A549 (cell line): Measurements from ENCODE around the gene LAIR1. TPM values are rescaled to one million over a fixed set of nuclear protein-coding genes. Genes with fewer than 3 reads are reported as not detected.

Source experiments
- ATAC-seq, 2 experiments: fragments of 200-7000 bp in 1 of 2; fragments of >200 bp in 1 of 2; cut with Nextera tagmentation in 1 of 2; cut with Tn5 transposase in 1 of 2; 3 replicates each; pipeline versions ENCODE4 v1.8.0 to v1.9.1; 2018 to 2020; ENCODE audit warnings: mild to moderate bottlenecking in 1 of 2, moderate library complexity in 1 of 2
- CTCF ChIA-PET: fragments of 300-600 bp; sonication (Branson Sonifier 250); formaldehyde crosslinking; extraction: SDS; loops from one replicate; lab custom pipeline; 2021; ENCODE audit warnings: antibody characterized with exemption, inconsistent platforms; lab: Yijun Ruan, JAX
- POLR2A ChIA-PET: fragments of 350-600 bp; formaldehyde crosslinking; extraction: SDS; loops from one replicate; lab custom pipeline; 2021; ENCODE audit warnings: antibody characterized with exemption, inconsistent platforms; lab: Yijun Ruan, JAX
- DNase-seq, 2 experiments: peaks; one replicate each; pipeline versions ENCODE4 v3.0.0 to v3.0.0-alpha.2; 2011 to 2016; ENCODE audit warnings: low read depth in 1 of 2, low spot score in 1 of 2
- FAIRE-seq: peaks from 2 replicates; lab custom pipeline; 2011; peaks lifted over from hg19 to GRCh38; lab: Jason Lieb, UNC
- H3K27ac ChIP-seq, 2 experiments: fragments of >200 bp; sonication (Bioruptor Twin); formaldehyde crosslinking; 3 replicates each; pipeline ENCODE4 v1.5.1; 2016 to 2017
- H3K4me1 ChIP-seq: fragments of >200 bp; sonication (Bioruptor Twin); formaldehyde crosslinking; 3 replicates; pipeline ENCODE4 v1.6.1; 2016
- H3K4me2 ChIP-seq: fragments of >200 bp; sonication (Bioruptor Twin); formaldehyde crosslinking; 3 replicates; pipeline ENCODE4 v1.6.1; 2016
- H3K4me3 ChIP-seq: fragments of >200 bp; sonication (Bioruptor Twin); formaldehyde crosslinking; 3 replicates; pipeline ENCODE4 v1.5.1; 2016
- H3K9me3 ChIP-seq: fragments of >200 bp; sonication (Bioruptor Twin); formaldehyde crosslinking; 3 replicates; pipeline ENCODE4 v1.6.1; 2016
- CEBPB ChIP-seq, 2 experiments: fragments of >200 bp in 1 of 2; sonication (Bioruptor Twin) in 1 of 2; formaldehyde crosslinking in 1 of 2; IDR thresholded peaks; 2 replicates each; pipeline ENCODE4 v1.6.1; 2012 to 2016
- EHMT2 ChIP-seq: fragments of 200-600 bp; sonication (generic); IDR thresholded peaks from 2 replicates; pipeline ENCODE4 v1.6.1; 2016; ENCODE audit warnings: antibody characterized with exemption, low read depth, mild to moderate bottlenecking, moderate library complexity
- EP300 ChIP-seq, 2 experiments: fragments of >200 bp; sonication (Bioruptor Twin); formaldehyde crosslinking; IDR thresholded peaks; 2 replicates in 1 of 2; 3 replicates in 1 of 2; pipeline ENCODE4 v1.6.1; 2016 to 2017
- FOXS1 ChIP-seq: fragments of 250-450 bp; sonication (Bioruptor Pico); IDR thresholded peaks from 2 replicates; pipeline ENCODE4 v1.5.0; 2020; ENCODE audit warnings: mild to moderate bottlenecking, moderate library complexity
- HEYL ChIP-seq: fragments of 250-450 bp; sonication (Bioruptor Pico); IDR thresholded peaks from 2 replicates; pipeline ENCODE4 v1.8.0; 2021; ENCODE audit warnings: mild to moderate bottlenecking, moderate library complexity
- HOXB5 ChIP-seq: fragments of 250-450 bp; sonication (Bioruptor Pico); IDR thresholded peaks from 2 replicates; pipeline ENCODE4 v1.5.0; 2020; ENCODE audit warnings: mild to moderate bottlenecking, moderate library complexity
- JUNB ChIP-seq: fragments of >200 bp; sonication (Bioruptor Twin); formaldehyde crosslinking; IDR thresholded peaks from 2 replicates; pipeline ENCODE4 v1.6.1; 2016
- MAZ ChIP-seq: fragments of 150-350 bp; IDR thresholded peaks from 2 replicates; pipeline ENCODE4 v1.6.1; 2014; ENCODE audit warnings: antibody characterized with exemption, low read depth, low read length, borderline replicate concordance
- NPAS2 ChIP-seq: fragments of 250-450 bp; sonication (Bioruptor Pico); IDR thresholded peaks from 2 replicates; pipeline ENCODE4 v1.8.0; 2022; ENCODE audit warnings: mild to moderate bottlenecking, moderate library complexity, borderline replicate concordance
- NR3C1 ChIP-seq: fragments of >200 bp; sonication (Bioruptor Twin); formaldehyde crosslinking; IDR thresholded peaks from 3 replicates; pipeline ENCODE4 v1.6.1; 2017
- PHF8 ChIP-seq: fragments of 200-600 bp; sonication (generic); IDR thresholded peaks from 2 replicates; pipeline ENCODE4 v1.6.1; 2016; ENCODE audit warnings: low read depth, mild to moderate bottlenecking, antibody characterized with exemption, moderate library complexity, borderline replicate concordance
- POLR2AphosphoS2 ChIP-seq: conservative IDR thresholded peaks from 2 replicates; pipeline ENCODE4 v1.6.1; 2012; ENCODE audit warnings: low read length, improper control_type of control experiment, inconsistent platforms
- RNF2 ChIP-seq: fragments of 200-600 bp; sonication (generic); IDR thresholded peaks from 2 replicates; pipeline ENCODE4 v1.6.1; 2016; ENCODE audit warnings: low read depth, mild to moderate bottlenecking, antibody characterized with exemption, moderate library complexity, borderline replicate concordance
- SREBF2 ChIP-seq: fragments of 450-650 bp; IDR thresholded peaks from 2 replicates; pipeline ENCODE4 v1.6.1; 2014; ENCODE audit warnings: mild to moderate bottlenecking, moderate library complexity
- TFCP2L1 ChIP-seq: fragments of 250-450 bp; sonication (Bioruptor Pico); IDR thresholded peaks from 2 replicates; pipeline ENCODE4 v1.5.0; 2021; ENCODE audit warnings: mild to moderate bottlenecking
- ZFP36 ChIP-seq: fragments of 450-650 bp; IDR thresholded peaks from 2 replicates; pipeline ENCODE4 v1.6.1; 2014; ENCODE audit warnings: borderline replicate concordance; ENCODE audit not compliant: partially characterized antibody
- WGBS: methylation state at CpG from one replicate; pipeline ENCODE4 v1.1.6; 2017; ENCODE audit errors: missing lambda C conversion rate; 5-methylcytosine and 5-hydroxymethylcytosine counted together
- polyA plus RNA-seq, 4 experiments: library from polyadenylated mRNA; depleted of rRNA in 3 of 4; stranded (reverse); fragments of >200 nt; fragmentation: RNase III in 1 of 4; extraction: RNeasy Plus Mini Kit Qiagen cat#74134 plus additional on column Dnase treatment in 1 of 4; gene quantifications; 2 replicates in 3 of 4; 3 replicates in 1 of 4; pipeline ENCODE4 v1.2.3, GENCODE V29; 2011 to 2017
- TF ChIP-seq, protein P1 (sequence below): fragments of >200 bp; sonication (Bioruptor Twin); formaldehyde crosslinking; IDR thresholded peaks from 2 replicates; pipeline ENCODE4 v1.6.1; 2016
- TF ChIP-seq, protein P2 (sequence below): IDR thresholded peaks from 2 replicates; pipeline ENCODE4 v1.6.1; 2012
- TF ChIP-seq, protein P3 (sequence below): fragments of 150-350 bp; IDR thresholded peaks from 2 replicates; pipeline ENCODE4 v1.6.1; 2014; ENCODE audit warnings: low read depth, mild to moderate bottlenecking, low read length
- TF ChIP-seq, protein P4 (sequence below): IDR thresholded peaks from 2 replicates; pipeline ENCODE4 v1.6.1; 2012
- TF ChIP-seq, protein P5 (sequence below): fragments of 450-650 bp; IDR thresholded peaks from 2 replicates; pipeline ENCODE4 v1.6.1; 2014; ENCODE audit warnings: antibody characterized with exemption
- TF ChIP-seq, protein P6 (sequence below): fragments of 250-450 bp; sonication (Bioruptor Pico); IDR thresholded peaks from 2 replicates; pipeline ENCODE4 v1.5.0; 2020; ENCODE audit warnings: low read depth, mild to moderate bottlenecking, moderate library complexity

LAIR1 gene
- polyA plus RNA-seq, 2 of the 4 experiments (the other 2 are of a cell fraction) = not detected

DNA sequence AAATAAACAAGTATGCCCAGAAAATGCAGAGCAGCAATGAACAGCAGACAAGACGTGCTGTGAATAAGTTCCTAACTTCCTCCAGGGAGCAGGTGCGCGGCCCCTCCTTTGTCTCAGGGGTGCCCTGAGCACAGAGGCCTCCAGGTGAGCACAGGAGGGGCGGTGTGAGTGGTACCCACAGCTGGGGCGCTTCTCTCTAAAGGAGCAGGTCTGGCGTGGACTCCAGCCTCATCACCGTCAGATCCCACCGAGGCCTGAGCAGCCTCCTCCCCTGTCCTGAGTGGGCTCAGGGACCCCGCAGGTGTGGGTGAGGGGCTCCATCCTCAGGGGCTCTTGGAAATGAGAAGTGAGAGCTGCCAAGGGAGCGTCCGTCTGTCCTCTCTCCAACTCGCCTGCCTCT, 54.9 kb downstream of the LAIR1 start:
- Histone ChIP-seq H3K9me3 (no peaks in the 10 kb centered on the region), H3K4me3 (no peak overlapping the region), H3K4me1 (no peaks in the 10 kb centered on the region), H3K27ac (no peak overlapping the region), H3K4me2 (no peak overlapping the region)
- TF ChIP-seq JUNB = no peak
- no peak for TF ChIP-seq SREBF2
- TF ChIP-seq CEBPB (IDR thresholded peaks at IDR 0.05) = no peak
- TF ChIP-seq, protein P1, sequence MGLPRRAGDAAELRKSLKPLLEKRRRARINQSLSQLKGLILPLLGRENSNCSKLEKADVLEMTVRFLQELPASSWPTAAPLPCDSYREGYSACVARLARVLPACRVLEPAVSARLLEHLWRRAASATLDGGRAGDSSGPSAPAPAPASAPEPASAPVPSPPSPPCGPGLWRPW = no peak
- TF ChIP-seq HEYL (CRISPR knock-in tag) = no peak
- TF ChIP-seq ZFP36 = no peak
- TF ChIP-seq FOXS1 (CRISPR knock-in tag) = no peak
- TF ChIP-seq TFCP2L1 (CRISPR knock-in tag) = no peak
- no peak for TF ChIP-seq POLR2AphosphoS2
- POLR2A ChIA-PET = no interaction called here
- WGBS = 23% methylated on average over 12 of the region's 12 CpGs
- CTCF ChIA-PET = interaction anchor here (1.6 to 2.0 kb wide), 3 partner anchors 15 to 81 kb away, joined by 4 to 8 read pairs (median 5); no protein-coding TSS in a partner anchor
- no peak for ATAC-seq
- DNase-seq = no peak
- no peak for FAIRE-seq

DNA sequence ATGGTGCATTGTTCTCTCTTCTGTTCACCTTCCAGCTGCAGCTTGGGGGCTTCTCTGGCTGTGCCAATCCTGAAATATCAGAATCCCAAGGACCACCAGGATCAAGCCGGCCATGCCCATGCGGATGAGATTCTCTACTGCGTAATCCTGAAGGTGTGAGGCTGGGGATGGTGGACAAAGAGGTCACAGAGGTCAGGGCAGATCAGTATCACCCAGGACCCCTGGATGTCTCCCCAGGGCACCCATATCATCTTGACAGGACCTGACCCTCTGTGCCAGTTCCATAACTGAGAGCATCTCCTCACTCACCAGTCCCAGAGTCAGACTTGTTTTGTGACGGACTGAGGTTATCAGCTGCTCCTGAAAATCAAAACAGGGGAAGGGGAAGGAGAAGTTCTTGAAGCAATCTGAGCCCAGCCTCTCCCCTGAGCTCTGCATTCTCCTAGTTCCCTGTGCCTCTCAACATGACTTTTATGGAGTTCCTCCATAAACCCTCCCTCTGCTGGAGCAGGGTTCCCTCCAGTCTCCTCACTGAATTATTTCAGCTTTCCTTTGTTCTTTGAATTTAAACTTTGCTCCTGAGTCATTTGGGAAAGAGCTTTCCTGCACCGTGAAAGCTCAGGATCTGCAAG, 57.2 kb downstream of the LAIR1 start:
- DNase-seq (no peak), ATAC-seq (no peak), FAIRE-seq (no peak)
- no peaks in the 10 kb centered on the region for H3K9me3 ChIP-seq
- H3K4me2 ChIP-seq = no peak overlapping the region
- POLR2A ChIA-PET = no interaction called here
- TF ChIP-seq MAZ (no peak), RNF2 (no peak), PHF8 (no peak)
- TF ChIP-seq, protein P2, sequence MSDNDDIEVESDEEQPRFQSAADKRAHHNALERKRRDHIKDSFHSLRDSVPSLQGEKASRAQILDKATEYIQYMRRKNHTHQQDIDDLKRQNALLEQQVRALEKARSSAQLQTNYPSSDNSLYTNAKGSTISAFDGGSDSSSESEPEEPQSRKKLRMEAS = no peak
- H3K4me1 ChIP-seq = no peaks in the 10 kb centered on the region
- CTCF ChIA-PET = interaction anchor here (1.2 to 1.4 kb wide), 3 partner anchors 10 to 83 kb away, joined by 4 to 7 read pairs (median 5); no protein-coding TSS in a partner anchor
- H3K4me3 ChIP-seq = no peak overlapping the region
- H3K27ac ChIP-seq = no peak overlapping the region
- WGBS = 35% methylated on average over 5 of the region's 5 CpGs

DNA sequence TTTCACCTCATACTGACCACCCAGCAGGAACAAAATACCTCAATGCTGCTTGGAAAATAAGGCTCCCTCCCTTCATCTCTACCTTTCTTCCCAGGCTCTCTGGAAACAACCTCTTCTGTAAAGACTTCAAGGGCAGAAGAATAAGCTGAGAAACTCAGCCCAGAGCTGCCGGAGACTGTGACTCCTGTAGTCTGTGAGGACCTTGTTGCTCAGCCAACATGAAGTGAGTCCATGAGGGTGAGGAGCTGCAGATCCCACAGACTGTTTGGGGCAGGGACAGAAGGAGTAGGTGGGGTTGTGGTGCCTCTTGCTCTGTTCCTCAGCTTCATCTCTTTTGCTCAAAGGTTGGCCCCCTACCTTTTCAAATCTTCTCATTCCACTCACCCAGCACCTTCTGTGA, 59.6 kb downstream of the LAIR1 start:
- no peak overlapping the region for H3K4me2 ChIP-seq
- no peaks in the 10 kb centered on the region for H3K4me1 ChIP-seq
- whole genome bisulfite sequencing = 0% methylated on average over 1 of the region's 1 CpG
- H3K27ac ChIP-seq = no peak overlapping the region
- DNase-seq (no peak), ATAC-seq (no peak), FAIRE-seq (no peak)
- CTCF ChIA-PET = interaction anchor here (1.7 kb wide), 1 partner anchor 86 kb away, joined by 5 read pairs; no protein-coding TSS in a partner anchor
- no peak for TF ChIP-seq HOXB5 (CRISPR knock-in tag)
- TF ChIP-seq EP300 (IDR thresholded peaks at IDR 0.05) = no peak
- TF ChIP-seq, protein P3, sequence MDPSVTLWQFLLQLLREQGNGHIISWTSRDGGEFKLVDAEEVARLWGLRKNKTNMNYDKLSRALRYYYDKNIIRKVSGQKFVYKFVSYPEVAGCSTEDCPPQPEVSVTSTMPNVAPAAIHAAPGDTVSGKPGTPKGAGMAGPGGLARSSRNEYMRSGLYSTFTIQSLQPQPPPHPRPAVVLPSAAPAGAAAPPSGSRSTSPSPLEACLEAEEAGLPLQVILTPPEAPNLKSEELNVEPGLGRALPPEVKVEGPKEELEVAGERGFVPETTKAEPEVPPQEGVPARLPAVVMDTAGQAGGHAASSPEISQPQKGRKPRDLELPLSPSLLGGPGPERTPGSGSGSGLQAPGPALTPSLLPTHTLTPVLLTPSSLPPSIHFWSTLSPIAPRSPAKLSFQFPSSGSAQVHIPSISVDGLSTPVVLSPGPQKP = no peak
- no peak for TF ChIP-seq PHF8
- TF ChIP-seq EHMT2 = no peak
- TF ChIP-seq, protein P4, sequence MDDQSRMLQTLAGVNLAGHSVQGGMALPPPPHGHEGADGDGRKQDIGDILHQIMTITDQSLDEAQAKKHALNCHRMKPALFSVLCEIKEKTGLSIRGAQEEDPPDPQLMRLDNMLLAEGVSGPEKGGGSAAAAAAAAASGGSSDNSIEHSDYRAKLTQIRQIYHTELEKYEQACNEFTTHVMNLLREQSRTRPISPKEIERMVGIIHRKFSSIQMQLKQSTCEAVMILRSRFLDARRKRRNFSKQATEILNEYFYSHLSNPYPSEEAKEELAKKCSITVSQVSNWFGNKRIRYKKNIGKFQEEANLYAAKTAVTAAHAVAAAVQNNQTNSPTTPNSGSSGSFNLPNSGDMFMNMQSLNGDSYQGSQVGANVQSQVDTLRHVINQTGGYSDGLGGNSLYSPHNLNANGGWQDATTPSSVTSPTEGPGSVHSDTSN = no peak
- no peak for TF ChIP-seq FOXS1 (CRISPR knock-in tag)
- TF ChIP-seq NPAS2 = no peak
- TF ChIP-seq, protein P5, sequence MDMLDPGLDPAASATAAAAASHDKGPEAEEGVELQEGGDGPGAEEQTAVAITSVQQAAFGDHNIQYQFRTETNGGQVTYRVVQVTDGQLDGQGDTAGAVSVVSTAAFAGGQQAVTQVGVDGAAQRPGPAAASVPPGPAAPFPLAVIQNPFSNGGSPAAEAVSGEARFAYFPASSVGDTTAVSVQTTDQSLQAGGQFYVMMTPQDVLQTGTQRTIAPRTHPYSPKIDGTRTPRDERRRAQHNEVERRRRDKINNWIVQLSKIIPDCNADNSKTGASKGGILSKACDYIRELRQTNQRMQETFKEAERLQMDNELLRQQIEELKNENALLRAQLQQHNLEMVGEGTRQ = no peak
- TF ChIP-seq, protein P6, sequence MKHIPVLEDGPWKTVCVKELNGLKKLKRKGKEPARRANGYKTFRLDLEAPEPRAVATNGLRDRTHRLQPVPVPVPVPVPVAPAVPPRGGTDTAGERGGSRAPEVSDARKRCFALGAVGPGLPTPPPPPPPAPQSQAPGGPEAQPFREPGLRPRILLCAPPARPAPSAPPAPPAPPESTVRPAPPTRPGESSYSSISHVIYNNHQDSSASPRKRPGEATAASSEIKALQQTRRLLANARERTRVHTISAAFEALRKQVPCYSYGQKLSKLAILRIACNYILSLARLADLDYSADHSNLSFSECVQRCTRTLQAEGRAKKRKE = no peak
- TF ChIP-seq NR3C1 = no peak
- POLR2A ChIA-PET = no interaction called here
- H3K9me3 ChIP-seq = no peaks in the 10 kb centered on the region; the same call in 2 of the 3 replicates
- no peak overlapping the region for H3K4me3 ChIP-seq
